CD4-positive, alpha-beta T cell treated with Interleukin-17A for 1 hour (primary cell): ENCODE measurements around the gene PLEKHM3.

Experiments
- DNase-seq: peaks from one replicate; pipeline ENCODE4 v3.0.0-alpha.2; 2020

Gene PLEKHM3, protein sequence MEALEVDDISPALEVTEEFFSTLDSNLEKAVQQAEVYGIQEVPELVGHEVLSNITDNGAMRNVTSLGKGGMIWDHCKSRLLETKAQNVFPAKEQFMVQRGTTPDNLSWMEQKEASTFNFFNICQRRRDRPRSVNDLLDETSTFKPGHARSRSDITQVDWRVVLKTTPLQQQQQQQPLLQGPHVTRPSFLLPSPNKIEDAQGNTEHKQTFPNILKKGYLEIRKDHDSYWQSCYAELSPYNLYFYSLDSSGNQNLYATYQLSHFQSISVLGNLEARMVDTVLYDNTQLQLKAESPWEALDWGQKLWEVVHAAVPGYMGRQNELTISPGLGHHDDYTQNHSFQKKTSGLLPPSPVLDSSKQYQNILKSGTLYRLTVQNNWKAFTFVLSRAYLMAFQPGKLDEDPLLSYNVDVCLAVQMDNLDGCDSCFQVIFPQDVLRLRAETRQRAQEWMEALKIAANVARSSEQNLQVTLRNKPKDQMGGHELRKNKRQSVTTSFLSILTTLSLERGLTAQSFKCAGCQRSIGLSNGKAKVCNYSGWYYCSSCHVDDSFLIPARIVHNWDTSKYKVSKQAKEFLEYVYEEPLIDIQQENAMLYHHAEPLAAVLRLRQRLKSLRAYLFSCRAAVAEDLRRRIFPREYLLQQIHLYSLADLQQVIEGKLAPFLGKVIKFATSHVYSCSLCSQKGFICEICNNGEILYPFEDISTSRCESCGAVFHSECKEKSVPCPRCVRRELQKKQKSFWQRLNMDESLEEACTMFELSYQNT

DNA sequence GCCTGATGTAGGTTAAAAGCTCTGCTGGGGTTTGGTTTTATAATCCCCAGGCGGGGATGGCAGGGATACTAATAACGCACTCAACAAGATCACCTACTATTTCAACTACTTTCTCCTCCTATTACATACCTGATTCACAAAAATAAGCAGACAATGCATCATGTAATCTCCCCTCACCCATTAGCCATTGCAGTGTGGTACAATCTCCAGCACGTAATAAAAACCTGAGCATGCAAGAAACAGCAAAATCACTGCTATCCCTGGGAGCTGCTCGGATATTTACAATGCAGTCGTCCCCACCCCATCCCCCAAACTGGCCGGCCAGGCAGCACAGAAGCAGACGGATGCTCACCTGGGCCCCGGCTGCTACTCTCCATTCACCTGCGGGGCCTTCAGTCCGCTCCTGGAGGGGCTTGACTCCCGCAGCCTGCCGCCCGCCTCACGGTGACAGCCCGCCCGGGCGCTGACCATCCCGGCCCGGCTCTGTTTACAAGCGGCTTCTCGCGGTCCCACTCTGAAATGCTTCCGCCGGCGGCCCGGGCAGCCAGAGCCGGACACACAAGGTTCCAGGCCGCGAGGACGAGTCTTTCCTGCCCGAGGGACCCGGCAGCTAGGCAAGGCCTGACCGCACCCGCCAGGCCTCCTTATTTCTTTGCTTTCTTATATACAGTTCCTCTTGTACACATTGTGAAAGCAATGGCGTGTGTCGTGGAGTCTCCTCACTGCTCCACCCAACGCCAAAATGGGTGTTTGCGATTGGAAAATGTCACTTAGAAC is at the start of gene PLEKHM3:
Gene PLEKHM3 (minus strand): TSS at position 491 of the 777 bp plus-strand sequence. CDS start 23,888 bp downstream, outside the sequence.
- DNase-seq, result peak; percentile 82

DNA sequence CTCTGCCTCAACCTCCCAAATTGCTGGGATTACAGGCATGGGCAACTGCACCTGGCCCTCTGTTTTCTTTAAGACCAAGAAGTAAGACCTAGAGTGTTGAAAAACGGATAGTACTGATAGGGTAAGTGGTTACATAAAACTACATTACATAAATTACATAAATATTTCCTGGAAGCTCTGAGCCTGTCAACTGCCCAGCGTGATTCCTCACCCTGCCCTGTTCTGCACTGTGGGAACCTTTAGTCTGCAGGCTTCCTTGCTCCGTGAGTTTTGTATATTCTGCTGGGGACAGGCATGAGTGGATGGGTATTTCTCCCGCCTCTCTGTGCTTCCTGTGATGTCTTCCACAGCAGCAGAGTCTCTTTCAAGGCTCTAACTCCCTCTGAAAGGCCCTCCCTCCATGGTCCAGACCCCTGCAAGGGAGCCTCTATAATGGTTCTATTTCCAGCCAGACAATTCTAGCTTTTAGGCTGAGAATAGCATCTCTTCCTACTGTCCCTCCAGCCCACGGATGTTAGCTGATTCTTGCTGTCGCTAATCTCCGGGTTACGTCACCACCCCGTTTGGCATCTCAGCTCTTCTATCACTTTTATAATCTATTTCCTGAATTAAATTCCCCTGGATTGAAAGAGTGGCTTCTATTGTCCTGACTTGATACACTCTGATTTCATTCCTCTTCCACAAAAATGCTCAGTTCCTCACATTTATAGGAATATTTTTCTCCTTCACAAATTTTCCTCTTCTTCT is 49.5 kb upstream of the PLEKHM3 start:
- DNase-seq, result no peak

DNA sequence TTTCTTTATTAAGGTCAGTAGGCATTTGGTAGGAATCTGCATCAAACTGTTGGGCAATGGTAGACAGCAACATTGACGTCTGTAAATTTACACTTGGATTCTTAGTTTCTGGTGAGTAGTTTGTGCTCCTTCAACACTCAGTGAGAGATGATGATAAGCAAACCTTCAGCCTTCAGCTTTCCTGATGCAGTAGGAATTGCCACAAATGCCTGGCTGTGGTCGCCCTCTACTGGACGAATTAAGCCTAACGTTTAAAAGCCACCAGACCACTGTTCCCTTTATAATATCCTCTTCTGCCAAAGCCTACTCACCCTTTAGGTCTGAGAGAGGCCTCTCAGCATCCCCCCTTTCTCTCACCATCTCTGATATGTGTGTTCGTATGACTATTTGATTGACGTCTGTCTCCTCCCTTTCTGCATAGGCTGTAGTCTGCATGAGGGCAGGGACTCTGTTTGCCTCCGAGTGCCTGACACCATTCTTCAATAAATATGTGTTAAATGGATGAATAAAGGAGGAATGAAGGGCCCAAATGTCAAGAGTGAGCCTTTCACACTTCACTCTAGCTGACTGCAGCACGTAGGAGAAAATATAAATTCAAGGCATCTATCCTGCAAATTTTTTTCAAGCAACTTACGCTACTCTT is 47.0 kb upstream of the PLEKHM3 start:
- DNase-seq, result peak; percentile 64

DNA sequence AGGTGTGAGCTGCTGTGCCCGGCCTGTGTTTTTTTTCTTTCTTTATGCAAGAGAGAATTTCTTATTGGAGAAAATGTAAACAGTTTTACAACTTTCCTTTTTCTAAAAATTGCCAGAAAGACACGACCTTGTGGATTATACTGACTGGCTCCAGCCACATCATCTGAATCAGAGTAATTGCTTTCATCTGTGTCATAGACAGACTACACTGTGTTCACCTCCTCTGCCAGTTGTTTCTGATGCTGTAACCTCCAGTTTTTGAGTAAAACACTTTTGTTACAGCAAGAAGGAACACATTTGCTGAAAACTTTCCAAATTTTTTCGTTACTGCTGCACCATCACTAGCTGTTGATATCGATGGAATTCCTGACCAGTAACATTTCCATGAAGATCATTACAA is 43.9 kb upstream of the PLEKHM3 start:
- DNase-seq, result no peak

DNA sequence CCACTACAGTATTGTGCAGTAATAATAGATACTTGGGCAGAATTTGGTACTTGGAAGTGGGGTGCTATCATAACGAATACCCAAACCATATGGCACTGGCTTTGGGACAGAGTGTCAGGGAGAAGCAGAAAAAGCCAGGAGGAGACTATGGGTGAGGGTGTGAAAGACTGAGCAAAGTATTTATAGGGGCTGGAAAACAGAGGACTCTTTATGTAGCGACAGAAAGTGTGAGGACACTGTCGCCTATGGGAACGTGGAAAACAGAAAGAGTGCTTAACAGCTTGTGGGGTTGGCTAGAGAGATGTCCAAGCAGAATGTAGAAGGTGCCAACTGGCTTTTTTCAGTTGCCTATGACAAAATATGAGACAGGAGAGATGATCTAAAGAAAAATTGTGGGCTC is 40.7 kb upstream of the PLEKHM3 start:
- no peak for DNase-seq

DNA sequence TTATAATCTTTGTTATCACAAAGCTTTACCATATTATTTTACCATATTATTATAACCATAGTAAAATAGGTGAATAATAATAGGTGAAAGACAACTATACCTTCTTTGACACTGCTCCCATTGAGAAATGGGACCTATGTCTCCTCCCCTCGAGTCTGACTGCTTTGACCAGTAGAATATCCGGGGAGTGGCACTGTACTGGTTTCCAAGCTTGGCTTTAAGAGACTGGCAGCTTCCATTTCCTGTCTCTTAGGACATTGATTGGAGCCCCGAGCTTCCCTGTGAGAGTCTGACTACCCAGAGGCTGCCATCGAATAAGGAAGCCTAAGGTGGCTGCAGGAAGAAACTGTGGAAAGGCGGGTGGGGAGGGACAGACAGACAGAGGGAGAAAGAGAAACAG is 40.1 kb upstream of the PLEKHM3 start:
- DNase-seq, result no peak

DNA sequence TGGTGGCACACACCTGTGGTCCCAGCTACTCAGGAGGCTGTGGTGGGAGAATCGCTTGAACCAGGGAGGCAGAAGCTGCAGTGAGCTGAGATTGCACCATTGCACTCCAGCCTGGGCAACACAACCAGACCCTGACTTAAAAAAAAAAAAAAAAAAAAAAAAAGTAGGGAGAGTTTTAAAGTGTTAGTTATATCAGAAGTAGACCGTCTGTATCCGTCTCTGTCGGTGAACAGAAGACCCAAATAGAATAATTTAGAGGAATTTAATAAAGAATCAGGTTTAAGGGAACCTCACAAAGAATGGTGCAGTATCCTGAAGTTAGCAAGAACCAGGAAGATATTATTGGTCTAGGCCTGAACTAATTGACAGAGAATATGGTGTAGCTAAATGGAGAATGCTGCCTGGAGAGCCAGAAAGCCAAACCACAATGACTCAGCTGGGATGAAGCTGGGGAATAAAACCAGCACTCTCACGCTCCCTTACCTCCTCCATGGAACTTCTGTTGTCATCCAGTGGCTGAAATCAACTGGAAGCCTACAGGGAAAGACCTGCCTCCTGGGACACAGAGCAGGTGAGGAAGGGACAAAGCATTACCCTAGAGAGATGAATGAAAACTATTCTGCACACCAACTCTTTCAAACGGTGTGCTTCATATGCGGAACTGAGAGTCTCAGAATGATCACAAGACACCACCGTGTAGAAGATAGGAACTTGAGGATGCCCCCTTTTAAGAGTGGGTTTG is 39.1 kb upstream of the PLEKHM3 start:
- DNase-seq, result no peak

DNA sequence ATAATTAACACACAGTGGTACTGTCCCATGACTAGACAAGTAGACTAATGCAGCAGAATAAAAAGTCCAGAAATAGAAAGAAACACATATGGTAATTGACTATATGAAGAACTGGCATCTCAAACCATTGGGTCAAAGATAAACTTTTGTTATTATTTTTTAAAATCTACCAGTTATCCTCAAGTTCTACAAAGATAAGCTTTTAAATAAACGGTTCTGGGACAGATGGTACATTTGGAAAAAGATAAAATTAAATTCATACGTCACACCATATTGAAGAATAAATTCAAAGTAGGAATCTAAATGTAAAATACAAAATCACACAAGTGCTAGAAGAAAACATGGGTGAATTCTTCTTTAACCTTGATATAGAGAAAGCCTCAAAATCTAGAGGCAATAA is 37.6 kb upstream of the PLEKHM3 start:
- DNase-seq, result no peak

DNA sequence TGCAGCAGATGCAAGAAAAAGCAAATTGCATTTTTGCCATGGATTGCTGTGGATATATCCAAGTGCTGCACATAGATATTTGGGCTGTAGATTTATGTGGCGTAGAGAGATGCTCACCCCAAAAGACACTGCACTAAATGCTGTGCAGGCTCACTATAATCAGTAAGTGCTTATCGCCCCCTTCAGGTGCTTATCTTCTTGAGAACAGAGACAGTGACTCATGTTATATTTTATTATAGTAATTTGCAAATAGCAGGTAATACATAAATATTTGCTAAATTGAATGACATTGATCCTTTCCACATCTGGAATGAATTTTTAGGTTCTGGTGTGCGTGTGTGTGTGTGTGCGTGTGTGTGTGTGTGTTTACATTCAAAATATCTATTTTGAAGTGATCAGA is 36.8 kb upstream of the PLEKHM3 start:
- DNase-seq, result peak; percentile 27

DNA sequence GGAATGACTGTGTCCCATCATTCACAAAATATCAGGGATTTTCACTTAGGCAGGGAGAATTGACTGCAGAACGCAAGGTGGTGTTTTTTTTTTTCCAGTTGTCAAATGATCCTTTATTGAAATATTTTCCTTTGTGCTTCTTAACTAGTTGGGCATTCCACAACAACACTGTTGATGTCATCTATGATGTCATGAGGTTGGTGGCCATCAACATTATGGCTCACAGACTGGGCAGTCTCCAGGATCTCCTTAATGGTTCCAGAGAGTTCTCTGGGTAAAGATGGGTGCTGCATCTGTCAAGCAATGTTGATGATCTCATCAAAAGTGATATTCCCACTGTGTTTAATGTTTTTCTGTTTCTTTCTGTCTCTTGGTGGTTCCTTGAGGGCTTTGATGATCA is 31.8 kb upstream of the PLEKHM3 start:
- DNase-seq, result no peak

DNA sequence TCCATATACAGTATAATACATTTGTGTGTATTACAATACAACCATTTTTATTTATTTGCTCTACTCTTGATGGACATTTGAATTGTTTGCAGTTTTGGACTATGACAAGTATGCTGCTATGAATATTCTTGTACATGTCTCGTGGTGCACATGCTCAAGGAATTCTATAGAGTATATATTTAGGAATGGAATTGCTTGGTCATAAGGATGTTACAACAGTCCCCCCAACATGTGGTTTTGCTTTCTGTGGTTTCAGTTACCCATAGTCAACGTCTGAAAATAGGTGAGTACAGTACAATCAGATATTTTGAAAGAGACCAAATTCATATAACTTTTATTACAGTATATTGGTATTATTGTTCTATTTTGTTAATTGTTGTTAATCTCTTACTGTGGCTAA is 24.1 kb upstream of the PLEKHM3 start:
- no peak for DNase-seq

DNA sequence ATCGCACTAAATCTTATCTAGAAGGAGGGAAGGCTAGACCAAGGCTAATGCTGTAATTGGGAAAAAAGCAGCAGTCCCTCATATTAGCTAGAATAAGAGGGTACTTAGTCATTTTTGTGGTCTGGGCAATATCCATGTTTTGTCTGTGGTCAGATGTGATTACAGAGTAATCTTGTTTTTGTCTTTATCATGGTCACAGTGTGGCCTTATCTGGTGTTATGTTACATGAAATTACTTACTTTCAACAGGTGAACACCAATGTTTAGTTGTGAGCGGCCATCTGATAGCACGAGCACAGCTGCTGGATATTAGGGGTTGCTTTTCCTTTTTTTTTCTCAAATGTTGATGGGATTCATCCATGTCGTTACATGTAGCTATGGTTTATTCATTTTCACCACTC is 23.7 kb upstream of the PLEKHM3 start:
- DNase-seq, result no peak

DNA sequence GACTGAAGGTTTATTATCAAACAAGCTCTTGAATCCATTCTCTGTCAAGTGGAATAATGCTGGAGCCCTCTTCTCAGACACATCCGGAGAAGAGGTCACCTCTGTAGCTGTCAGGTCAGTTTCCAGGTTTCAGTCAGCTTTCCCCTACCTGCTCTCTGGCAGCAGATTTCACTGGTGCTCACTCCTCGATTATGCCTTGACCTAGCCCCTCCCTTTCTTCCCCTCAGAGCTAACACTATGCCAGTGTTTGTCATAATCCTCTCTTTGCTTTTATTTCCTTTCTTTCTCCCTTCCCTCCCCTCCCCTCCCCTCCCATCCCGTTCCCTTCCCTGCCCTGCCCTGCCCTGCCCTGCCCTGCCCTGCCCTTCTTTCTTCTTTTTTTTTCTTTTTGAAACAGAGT is 22.5 kb upstream of the PLEKHM3 start:
- DNase-seq, result no peak

DNA sequence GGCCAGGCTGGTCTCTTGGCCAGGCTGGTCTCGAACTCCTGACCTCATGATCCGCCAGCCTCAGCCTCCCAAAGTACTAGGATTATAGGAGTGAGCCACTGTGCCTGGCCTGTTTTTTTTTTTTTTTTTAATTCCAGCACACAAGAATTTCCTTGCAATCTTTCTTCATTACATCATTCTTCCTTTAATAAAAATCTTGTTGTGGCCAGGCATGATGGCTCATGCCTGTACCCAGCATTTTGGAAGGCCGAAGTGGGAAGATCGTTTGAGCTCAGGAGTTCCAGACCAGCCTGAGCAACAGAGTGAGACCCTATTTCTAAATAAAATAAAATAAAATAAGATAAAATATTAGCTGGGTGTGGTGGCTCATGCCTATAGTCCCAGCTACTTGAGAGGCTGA is 21.4 kb upstream of the PLEKHM3 start:
- DNase-seq, result no peak

DNA sequence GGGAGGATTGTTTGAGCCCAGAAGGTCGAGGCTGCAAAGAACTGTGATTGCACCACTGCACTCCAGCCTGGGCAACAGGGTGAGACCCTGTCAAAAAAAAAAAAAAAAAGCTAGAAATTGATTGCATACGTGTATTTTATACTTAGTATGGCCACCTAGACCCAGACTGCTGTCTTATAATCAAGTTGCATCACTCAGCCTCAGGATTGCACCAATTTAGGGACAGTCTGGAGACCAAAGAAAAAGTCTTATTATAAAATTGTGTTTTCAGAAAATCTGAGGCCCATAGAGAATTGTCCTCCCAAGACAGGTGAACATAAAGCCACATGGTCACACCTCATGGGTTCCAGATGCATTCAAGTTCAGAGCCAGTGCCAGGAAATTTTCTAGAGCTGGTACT is 17.1 kb upstream of the PLEKHM3 start:
- no peak for DNase-seq

DNA sequence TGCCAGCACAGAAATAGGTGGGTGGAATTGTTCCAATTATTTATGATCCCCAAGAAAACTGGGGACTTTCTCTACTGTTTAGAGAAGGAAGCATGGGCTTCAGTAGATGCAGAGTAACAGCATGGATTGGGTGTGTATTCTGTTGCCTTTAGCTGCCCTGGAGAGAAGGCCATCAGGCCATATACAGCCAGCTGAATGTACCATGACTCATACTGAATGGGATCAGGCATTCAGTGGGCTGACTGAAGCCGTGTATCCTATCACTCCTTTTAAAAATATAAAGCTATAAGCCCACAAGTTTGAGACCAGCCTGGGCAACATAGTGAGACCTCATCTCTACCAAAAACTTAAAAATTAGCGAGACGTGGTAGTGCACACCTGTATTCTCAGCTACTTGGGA is 16.7 kb upstream of the PLEKHM3 start:
- no peak for DNase-seq

DNA sequence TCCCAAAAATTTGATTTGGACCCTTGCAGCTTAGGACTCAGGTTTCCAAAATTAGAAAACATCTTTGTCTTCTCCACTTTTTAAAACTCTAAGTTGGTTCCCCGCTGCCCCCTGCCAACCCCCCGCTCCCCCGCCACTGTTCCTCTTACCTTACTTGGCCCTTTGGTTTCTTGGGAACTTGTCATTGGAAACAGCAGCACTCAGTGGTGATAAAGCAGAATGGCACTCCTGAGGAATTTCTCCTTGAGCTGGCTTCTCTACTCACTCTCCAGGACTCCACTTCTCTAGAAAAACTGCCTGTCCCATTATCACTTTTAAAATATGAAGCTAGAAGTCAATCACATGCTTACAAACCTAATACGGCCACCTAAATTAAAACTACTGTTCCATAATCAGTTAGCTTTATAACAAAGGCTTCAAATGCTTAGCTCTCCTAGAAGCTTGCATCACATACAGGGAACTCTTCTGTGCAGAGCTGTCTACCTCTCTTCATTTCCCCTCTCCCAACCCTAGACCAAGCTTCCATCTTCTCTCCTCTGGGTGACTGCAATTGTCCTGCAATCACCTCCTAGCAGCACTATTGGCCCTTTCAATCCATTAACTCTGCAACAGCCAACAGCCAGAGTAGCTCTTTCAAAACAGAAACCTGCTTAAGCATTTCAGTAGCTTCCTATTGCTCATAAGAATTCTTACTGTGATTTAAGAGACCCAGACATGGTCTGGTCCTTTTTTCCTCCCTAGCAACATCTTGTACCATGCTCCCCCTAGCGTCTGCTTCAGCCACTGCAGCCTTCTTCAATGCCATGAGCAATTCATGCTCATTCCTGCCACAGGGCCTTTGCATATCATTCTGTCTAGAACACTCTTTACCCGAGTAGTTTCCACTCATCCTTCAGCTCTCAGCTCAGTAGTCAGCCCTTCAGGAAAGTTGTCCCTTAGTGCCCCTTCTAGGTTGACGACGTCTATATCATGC is 15.2 kb upstream of the PLEKHM3 start:
- DNase-seq, result peak; percentile 70

DNA sequence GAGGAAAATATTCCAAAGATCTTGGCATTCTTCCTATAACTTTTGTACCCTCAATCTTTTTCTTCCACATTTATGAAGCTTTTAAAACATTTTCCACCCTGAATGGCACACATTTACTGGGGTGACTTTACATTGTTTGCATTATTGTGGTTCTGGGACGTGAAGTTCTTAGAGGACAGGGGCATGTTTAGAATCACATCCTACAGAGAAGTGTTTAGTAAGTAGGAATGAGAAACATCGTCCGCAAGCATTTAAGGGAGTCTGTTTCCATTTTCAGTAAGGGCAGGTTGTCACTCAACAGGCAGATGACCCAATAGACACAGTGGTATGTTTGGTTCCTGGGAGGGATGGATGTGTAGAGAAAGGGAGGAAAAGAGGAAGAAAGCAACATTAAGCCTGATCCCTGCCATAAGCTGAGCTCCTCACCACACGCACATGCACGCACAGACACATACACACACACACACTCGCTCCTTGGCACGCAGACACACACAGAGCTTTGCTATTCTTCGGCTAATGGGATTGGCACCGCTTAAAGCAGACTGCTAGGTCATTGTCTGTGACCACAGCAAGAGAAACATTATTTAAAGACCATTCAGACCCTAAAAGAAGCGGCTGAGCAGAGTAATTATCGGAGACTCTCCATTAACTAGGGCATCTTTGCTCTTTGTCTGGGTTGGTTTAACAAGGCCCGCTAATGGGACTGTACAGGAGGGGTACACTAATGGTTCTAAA is 14.2 kb upstream of the PLEKHM3 start:
- DNase-seq, result no peak
